NK-92 (cell line): ENCODE data around the gene KLHL29.

Experiments
- DNase-seq: peaks from one replicate; lab custom pipeline; 2025; ENCODE audit not compliant: unreplicated experiment; lab: John Stamatoyannopoulos, UW

Gene KLHL29

DNA sequence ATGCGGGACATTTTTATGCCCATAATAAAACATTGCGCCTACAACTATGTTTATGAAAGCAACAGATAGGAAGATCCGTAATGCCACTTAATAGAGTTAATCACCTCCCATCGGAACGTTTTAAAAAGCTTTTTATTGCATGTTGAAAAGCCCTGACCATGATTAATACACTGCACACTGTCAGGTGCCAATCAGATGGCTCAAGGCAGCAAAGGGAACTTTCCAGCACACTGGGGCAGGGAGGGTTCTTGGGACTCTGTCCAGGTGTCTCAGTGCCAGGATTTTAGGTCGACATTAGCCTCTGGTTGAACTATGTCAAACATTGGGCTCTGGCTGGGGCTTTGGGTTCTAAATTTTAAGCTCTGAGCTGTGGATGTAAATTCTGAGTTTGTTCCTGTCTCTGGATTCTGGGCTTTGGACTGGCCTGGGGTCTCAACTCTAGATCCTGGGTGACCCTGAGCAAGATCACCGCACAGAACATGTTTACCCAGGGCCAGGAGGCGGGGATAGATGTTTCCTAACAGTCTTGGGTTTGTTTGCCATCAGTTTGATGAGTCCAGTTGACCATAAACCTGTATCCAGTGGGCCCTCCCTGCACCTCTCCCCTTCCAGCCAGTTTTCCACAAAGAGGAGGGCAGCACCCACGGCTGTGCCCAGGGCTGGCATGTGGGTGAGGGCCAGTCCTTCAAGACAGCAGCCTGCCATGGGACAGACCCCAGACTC lies 279.2 kb downstream of the KLHL29 start:
- DNase-seq: no peak

DNA sequence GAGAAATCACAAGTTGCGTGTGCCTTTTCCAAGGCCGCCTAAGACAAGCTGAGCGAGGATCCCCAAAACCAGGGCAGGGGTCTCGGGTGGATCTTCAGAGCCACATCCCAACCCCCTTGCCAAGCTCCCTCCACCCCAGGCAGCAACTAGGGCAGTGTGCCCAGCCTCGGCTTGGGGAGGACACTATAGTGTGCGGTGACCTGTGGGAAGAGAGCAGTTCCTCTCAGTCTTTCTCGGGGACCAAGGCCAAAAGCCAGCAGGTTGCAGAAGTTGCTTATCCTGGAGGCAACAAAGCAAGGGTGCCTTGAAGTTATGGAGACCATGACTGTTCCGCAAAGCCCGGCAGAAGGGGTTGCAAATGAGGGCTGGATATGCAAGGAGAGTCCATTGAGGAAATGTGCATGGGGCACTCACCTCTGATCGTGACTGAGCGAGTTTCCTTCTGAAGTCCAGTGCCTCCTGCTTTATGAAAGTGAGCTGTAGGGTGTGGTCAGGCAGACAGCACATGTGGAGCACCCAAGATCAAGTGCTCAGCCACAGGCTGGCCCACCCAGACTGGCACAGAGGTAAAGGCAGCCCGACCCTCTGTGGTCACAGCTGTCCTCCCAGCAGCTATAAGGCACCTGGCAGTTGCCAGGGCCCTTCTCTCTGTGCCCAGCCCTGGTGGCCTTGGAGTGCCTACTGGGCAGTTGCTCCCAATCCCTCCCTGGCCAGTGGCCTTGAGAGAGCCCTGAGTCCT lies 281.4 kb downstream of the KLHL29 start:
- no peak for DNase-seq

DNA sequence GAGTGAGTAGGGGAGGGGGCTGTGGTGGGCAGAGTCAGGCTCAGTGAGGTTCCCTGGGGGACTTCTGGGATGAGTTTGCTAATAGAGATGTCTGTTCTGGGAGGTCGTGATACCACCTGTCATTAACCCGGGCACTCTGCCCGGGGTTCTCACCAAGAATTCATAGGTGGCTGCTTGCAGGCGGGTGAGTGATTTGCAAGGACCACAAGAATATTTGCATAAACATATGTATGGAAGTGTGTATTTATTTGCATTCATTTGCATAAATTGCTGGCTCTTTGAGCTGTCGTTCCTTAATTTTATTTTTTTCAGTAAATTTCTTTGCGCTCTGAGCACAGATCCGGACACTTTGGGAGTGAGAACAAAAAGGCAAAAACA lies 282.0 kb downstream of the KLHL29 start:
- no peak for DNase-seq

DNA sequence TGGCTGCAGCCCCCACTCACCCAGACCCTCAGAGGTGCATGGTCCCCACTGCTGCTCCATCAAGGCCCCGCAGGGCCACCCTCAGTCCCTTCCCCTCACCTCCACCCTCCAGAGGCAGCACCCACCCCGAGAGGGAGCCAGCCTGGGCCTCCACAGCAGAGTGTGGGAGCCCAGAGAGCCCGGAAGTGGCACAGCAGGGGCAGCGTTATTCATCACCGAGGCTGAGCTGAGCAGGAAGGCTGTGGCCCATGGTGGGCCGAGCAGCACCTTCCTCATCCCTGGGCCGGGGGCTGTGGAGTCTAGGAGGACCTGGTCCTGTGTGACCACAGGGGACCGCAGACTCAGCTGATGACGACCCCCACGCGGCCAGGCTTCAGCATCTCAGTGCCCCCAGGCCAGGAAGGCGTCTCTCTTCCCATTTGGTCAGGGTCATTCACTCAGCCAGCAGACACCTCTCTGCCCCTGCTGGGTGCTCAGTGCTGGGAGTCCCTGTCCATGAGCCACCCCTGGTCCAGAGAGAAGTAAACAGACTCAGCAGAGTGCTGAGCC lies 283.9 kb downstream of the KLHL29 start:
- no peak for DNase-seq

DNA sequence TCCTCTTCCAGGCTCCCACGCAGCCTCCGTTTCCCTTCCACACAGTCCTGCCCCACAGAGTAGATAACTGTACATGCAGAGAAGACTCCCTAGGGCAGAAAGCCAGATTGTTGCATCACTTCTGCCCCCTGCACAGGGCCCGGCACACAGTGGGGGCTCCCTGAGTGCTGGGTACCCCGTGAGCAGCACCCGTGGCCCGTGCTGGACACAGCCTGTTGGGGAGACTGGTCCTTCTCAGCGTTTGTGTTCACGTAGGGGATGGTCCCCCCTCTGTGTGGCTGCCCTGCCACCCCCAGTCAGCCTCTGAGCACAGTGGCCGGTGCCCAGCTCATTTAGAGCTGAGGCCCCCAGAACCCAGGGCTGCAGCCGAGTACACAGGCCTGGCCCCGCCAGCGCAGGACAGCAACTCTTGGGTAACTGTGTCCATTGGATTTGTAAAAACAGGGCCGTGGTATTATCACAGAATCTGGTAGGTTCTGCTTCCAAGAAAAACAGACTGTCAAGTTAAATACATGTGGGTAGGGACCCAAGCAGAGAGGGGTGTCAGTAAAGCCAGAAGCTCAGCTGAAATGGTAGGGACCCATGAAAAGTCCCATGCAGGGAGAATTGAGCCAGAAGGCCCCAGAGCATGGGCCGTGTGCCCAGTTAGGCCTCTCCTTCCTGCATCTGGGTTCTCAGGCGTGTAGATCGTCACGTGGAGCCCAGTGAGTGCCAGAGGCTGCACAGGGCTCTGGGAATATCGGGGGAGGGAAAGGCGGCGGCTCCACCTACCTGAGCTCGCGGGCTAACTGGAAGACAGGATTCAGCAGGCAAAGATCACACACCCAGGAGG lies 284.6 kb downstream of the KLHL29 start:
- DNase-seq: no peak

DNA sequence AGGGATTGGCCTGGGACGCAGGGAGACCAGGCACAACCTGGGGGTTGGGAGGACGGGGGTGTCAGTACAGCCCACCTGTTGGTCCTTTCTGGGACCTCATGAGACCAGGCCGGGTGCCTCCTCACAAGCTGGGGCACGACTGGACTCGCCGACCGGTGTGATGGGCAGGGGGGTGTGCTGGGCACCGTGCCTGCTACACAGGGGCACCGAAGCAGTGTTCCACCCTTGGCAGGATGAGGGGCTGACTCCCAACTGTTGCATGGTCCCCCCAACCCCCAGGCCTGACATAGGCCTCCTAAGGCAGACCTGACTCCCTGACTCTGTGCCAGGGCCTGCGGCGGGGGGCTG lies 285.2 kb downstream of the KLHL29 start:
- DNase-seq: no peak

DNA sequence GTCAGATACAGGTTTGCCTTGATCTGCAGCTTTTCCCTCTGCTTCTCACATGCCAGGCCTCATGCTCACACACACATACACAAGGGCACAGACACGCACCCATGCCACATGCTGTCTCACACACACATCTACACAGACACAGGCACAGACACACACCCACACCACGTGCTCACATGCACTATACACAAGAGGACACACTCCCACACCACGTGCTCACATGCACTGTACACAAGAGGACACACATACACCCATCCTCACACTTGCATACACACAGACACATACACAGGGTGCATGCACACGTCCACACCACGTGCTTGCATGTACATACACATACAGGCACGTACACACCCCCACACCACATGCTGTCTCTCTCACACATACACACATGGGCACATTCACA lies 288.1 kb downstream of the KLHL29 start:
- no peak for DNase-seq

DNA sequence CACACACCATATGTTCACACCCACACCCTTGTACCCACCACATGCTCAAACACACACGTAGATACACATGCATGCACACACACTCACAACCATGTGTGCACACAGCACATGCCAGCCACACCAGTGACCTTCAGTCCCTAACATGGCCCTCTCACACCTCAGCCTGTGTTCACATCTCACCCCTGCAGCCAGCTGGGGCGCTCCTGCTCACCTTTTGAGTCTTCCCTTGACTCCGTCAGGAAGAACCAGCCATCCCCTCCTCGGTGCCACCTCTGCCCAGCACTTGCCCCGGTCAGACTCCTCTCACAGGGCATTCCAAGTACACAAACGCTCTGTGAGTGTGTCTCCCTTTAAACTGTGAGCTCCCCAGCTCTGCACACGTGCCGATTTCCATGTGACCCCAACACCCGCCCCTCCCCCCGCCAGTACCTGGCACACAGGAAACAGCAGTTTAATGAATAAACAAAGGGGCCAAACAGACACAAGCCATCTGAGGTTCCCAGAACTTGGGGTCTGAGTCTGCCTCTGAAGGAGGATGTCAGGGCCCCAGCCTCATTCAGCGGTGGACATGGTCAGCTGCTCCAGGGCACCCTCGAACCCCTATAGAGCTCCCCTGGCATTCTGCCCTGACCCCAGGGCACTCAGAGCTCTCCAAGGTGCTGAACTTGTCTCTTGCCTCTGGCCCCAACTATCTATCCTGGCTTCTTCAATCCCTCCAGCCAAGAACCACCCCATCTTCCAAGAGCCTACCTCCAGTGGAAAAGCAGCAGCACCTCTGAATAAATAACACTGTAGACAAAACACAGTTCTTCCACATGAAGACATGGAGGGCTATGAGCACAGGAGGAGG lies 289.1 kb downstream of the KLHL29 start:
- DNase-seq: no peak

DNA sequence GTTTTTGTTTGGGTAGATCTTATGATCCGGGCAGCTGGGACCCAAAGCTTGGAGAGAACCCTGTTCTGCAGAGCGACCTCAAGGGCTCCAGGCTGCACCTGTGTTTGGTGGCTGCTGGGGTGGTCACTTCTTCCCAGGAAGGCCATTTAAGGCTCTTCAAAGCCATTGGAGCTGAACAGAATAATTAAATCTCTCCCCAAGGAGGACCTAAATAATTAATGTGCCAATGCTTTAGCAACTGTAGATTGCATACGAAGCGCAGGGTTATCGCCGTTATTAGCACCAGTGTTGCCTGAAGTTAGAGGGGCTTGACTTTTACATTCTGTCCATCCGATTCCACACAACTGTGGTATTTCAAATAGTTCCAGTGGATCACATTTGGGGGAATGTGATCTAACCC lies 290.5 kb downstream of the KLHL29 start:
- no peak for DNase-seq

DNA sequence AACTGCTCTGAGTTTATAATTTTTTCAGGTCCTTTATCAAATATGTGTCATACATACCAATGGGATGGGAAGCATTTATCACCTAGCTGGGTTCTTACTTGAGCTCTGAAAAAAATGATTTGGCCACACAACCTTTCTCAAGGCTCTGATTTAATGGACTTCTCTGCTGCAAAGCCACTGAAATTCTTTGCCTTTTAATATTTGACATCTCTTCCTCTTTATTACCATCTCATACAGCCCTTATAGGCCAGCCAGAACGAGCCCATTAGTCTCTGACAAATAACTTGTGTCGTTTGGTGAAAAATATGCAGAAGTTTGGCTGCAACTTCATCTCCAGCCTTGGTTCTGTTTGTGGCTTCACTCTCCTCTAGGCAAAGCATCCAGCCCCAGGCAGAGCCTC lies 292.9 kb downstream of the KLHL29 start:
- no peak for DNase-seq

DNA sequence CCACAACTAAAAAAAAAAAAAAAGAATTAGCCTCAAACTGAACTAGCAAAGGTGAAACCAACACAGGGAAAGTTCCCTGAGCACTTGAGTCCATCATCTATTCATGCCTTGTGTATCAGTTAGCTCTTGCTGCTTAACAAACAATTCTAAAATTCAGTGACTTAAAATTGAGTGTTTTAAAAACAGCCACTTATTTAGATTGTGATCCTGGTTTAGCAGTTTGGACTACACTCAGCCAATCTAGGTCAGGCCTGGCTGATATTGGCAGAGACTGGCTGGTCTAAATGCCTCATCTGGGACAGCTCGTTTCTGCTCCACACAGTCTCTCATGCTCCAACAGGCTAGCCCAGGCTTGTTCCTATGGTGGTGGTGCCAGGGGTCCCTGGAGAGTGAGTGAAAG lies 294.1 kb downstream of the KLHL29 start:
- no peak for DNase-seq

DNA sequence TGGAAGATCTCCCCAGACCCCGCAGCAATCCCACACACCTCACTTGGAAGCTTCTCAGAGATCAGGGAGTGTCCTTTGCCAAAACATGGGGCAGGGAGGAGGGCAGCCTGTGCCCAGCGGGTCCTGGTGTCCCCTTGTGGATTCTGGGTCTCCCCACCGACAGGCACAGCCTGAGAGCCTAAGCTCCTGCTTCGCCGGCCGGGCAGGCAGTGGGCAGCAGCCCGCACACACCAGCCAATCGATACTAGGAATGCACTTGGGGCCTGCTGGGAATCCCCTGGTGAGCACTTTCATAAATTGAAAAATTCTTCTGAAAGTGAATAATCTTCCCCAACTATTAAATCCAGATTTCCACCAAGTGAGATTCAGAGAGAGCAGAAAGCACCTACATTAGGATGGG lies 296.0 kb downstream of the KLHL29 start:
- no peak for DNase-seq

DNA sequence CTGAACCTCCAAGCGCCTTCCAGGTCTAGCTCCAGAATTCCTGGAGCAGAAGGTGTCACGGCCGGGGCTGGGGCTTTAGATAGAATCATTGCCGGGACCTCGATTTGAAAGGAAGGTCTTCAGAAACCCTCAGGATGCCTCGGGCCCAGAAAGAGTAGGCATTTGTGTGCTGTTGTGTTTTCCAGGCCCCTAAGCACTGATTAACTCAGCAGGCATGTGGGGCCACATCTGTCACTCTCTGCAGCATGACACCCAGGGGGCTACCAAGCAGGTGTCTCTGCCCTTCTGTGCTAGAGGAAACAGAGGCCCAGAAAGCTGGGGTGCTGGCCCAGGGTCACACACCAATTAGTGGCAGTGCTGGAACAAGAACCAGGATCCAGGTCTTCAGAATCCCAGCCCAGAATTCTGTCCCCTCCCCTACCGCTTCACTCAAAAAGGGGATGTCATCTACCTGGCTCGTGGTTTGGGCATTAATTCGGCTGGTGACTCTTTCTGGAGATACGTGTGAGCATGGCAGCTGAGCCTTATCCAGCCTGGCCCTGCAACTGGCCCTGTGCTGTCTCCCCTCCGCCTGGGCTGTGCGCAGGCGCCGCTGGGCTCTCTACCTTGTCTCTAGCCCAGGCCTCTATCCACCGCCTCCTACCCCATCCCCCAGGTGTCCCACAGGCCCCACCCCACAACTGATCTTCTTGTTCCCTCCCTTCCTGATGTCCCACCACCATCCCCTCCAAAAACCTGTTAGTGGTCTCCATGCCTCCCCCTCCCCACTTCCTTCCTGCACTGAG lies 296.6 kb downstream of the KLHL29 start:
- no peak for DNase-seq

DNA sequence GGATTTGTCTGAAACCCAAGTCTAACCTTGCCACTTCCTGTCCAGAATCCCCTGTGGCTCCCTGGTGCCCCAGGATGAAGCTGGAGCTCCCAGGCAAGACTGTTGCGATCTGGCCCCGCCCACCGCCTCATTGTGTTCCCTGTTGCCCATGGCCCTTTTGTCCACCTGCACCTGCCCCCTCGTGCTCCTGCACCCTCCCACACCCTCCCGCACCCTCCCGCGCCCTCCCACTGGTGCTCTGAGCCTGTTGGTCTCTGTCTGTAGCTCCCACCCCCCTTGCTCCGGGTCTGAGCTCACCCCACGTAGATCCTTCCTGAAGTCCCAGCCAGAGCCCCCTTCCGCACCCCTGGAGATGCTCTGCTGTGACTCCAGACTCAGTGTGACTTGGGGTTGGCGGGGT lies 297.5 kb downstream of the KLHL29 start:
- DNase-seq: no peak

DNA sequence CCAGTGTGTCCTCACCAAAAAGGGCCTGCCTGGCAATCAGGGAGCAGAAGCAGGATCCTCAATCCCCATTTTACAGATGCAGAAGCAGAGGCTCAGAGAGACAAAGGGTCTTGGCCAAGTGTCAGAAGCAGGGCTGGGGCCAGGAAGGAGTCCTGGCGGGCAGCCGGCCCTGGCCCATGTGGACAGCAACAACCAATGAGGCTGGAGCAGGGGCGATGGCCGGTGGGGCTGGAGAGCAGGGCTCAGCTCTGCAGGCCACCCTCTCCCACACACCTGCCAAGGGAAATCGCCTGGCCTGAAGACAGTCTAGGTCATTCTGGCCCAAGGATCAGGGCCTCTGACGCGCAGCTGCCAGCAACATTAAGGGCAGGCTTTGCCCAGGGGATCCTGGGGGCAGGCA lies 298.0 kb downstream of the KLHL29 start:
- DNase-seq: no peak

DNA sequence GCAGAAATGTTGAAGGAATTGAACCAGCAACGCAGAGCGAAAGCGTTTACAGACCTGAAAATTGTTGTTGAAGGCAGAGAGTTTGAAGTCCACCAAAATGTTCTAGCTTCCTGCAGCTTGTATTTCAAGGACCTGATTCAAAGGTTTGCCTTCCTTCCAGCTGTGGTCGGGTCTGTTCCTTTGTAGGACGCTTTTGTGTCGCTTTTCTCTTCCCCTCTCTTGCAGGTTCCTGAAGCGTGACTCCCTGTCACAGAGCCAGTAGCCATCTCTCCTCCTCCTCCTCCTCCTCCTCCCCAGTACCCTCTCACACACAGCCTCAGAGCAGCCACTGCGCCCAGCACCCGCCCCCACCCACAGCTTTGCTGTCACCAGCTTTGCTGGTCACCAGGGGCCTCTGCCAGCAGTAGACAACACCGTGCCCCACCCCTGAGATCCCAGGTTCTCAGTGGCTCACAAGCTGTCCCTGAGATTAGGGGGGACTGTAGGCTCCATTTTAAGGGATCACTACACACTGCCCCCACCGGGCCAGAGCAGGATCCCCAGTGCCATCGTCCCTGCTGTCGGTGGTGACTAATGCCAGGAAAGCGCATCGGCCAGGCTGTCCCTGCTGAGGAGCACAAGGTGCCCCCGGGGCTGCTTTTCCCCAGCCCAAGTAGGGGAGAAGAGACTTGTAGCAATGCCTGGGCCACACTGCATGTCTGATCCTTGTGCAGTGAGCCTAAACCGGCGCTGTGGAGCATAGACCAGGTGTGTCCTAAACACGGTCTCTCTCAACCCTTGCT lies 299.6 kb downstream of the KLHL29 start:
- DNase-seq: no peak

DNA sequence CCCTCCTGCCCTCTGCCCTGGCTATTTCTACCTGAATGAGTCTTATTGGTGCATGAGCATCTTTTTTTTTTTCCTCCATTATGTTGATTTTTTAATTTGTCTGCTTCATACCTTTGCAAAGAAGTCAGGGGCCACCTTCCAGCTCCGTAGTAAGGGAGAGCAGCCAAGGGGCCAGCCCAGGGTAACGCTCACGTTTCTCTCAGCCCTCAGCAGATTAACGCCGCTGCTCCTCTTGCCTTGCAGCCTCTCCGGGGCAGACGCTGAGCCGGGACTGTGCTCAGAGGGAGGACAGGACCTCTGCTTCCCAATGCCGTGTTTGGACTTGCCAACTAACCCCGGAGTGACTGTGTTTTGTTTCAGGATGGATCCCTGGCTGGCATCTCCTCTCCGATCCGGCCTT lies 300.2 kb downstream of the KLHL29 start:
- no peak for DNase-seq

DNA sequence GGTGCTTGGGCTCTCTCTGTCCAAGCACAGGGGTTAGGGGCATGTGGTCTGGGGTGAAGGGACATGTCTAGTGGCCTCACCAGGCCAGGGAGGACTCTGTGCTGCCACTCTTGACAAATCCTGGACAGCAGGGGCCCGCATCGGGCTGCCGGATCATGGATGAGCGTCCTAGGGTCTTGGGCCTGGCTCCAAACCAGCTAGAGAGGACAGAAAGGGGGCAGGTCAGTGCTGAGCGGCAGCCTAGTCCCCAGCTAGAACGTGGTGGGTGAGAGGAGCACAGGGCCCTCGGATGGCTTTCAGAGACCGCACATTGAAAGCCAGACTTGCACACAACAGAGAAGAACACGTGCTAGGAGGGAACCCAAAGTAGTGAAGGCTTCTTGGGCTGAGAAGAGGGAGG lies 300.7 kb downstream of the KLHL29 start:
- DNase-seq: no peak

DNA sequence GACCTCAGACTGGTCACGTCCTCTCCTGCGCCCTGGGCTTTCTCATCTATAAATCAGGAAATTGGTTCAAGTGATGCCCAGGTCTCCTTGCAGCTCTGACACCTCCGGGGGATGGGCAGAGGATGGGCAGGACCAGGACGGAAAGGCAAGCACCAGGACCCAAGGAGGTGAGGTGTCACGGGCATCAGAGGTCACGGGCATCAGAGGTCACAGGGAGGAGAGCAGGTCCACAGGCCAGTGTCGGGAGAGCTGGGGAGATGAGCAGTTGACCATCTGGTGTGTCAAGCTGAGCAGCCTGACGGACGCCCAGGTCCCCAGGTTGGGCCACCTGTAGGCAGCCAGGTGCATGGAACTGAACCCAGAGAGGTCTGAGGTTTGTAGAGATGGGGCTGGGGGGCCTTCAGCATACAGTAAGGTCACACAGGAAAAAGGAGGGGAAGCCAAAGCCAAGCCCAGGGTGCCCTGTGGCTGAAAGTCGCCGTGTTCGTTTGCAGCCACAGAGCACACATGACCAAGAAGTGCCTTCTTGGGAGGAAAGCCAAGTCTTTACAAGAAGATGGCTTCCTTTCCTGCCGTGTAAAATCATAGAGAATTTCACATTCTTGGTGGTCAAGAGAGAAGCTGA lies 301.5 kb downstream of the KLHL29 start:
- DNase-seq: no peak
